Stimulated activated naive B cell treated with anti-CD40 and anti-IgM and Interleukin-4, amounts not matched to agents 10 μg/mL and 1 μg/mL and 100 μg/mL, for 72 hours (primary cell): ENCODE data around the gene TBATA.

Experiments
- ATAC-seq, 2 donors: fragments of 150-1000 bp; cut with Tn5 transposase; replicated peaks; 2 replicates each; pipeline ENCODE4 v1.10.0; 2021; ENCODE audit warnings: moderate library complexity in 1 of 2
- DNase-seq: peaks from one replicate; pipeline ENCODE4 v3.0.0; 2021
- H3K27ac Mint-ChIP-seq: one replicate; pipeline ENCODE4 v1.8.0; 2022; ENCODE audit warnings: mild to moderate bottlenecking, mixed read lengths
- H3K27me3 Mint-ChIP-seq, 2 donors: one replicate each; pipeline ENCODE4 v1.8.0; 2022; ENCODE audit warnings: mixed read lengths in 2 of 2
- H3K36me3 Mint-ChIP-seq, 2 donors: one replicate each; pipeline ENCODE4 v1.8.0; 2022; ENCODE audit warnings: mixed read lengths in 2 of 2, mild to moderate bottlenecking in 1 of 2
- H3K4me1 Mint-ChIP-seq, 2 donors: one replicate each; pipeline ENCODE4 v1.8.0; 2022; ENCODE audit warnings: mixed read lengths in 2 of 2, mild to moderate bottlenecking in 1 of 2
- H3K4me3 Mint-ChIP-seq, 2 donors: one replicate each; pipeline ENCODE4 v1.8.0; 2022; ENCODE audit warnings: mild to moderate bottlenecking in 2 of 2, mixed read lengths in 2 of 2, moderate library complexity in 1 of 2
- H3K9me3 Mint-ChIP-seq, 2 donors: one replicate each; pipeline ENCODE4 v1.8.0; 2022; ENCODE audit warnings: mixed read lengths in 2 of 2, mild to moderate bottlenecking in 1 of 2

The TBATA gene

GRCh38 chr10:70753841-70754621 lies 31.1 kb downstream of the TBATA start:
- no peaks in the 10 kb centered on the region for H3K9me3 Mint-ChIP-seq
- DNase-seq (no peak), ATAC-seq (no peak)
- peaks cover 0 to 3% of the 10 kb centered on the region in 2 donors for H3K4me1 Mint-ChIP-seq
- no peaks in the 10 kb centered on the region for H3K36me3 Mint-ChIP-seq
- H3K4me3 Mint-ChIP-seq, result no peak overlapping the region
- H3K27me3 Mint-ChIP-seq, result no peaks in the 10 kb centered on the region
- H3K27ac Mint-ChIP-seq, result no peak overlapping the region

DNA sequence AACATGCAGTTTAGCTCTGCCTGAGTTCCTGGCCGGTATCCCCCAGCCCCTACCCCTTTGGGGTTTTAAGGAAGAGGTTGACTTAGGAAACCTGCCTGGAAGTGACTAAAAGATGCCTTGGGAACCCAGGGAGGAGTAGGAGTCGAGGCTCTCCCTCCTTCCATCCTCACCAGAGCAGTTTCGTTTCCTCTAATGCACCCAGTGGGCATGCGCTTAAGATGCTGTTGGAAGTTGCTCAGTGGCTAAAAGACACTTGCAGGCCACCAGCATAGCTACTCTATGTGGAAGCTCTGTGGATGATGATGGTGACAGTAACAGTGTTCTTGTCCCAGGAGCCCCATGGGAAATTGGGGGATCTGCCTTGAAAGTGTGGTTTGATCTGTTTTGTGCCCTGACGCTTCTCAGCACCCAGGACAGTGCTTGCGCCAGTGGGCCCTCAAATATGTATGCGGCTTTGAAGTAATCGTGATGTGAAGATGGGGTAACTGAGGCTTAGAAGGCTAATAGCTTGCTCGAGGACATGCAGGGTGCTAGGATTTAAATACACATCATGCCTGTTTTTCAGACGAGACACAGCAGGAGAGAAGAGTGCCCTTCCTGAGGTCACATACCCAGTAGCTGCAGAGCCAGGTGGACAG lies 32.0 kb downstream of the TBATA start:
- Mint-ChIP-seq H3K9me3 (no peaks in the 10 kb centered on the region), H3K27ac (no peak overlapping the region), H3K27me3 (no peaks in the 10 kb centered on the region), H3K4me1 (no peaks in the 10 kb centered on the region), H3K36me3 (no peaks in the 10 kb centered on the region), H3K4me3 (no peak overlapping the region)
- DNase-seq (no peak), ATAC-seq (no peak)

GRCh38 chr10:70752571-70752970 lies 32.6 kb downstream of the TBATA start:
- Mint-ChIP-seq H3K27ac (no peak overlapping the region), H3K4me1 (no peaks in the 10 kb centered on the region), H3K9me3 (no peaks in the 10 kb centered on the region), H3K36me3 (no peaks in the 10 kb centered on the region), H3K4me3 (no peak overlapping the region), H3K27me3 (no peaks in the 10 kb centered on the region)
- ATAC-seq, result no peak
- no peak for DNase-seq

GRCh38 chr10:70751991-70752390 lies 33.2 kb downstream of the TBATA start:
- no peak for DNase-seq
- Mint-ChIP-seq H3K36me3 (no peaks in the 10 kb centered on the region), H3K4me1 (no peaks in the 10 kb centered on the region), H3K9me3 (no peaks in the 10 kb centered on the region), H3K27ac (no peak overlapping the region), H3K4me3 (no peak overlapping the region), H3K27me3 (no peaks in the 10 kb centered on the region)
- ATAC-seq, result no peak

DNA sequence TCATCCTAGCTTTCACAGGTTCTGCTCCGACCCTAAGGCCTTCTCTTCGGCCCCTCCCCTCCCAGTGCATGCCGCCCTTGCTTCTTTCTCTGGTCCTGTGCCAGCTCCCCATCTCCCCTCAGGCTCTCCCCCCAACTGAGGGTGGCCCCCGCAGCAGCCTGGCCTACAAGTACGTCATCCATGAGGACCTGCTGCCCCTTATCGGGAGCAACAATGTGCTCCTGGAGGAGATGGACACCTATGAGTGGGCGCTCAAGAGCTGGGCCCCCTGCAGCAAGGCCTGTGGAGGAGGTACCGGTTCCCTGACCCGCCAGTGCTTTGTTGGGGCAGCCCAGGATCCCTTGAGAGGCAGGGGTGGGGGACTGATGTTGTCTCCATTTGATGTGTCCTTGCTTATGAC lies 33.8 kb downstream of the TBATA start:
- no peaks in the 10 kb centered on the region for H3K4me1 Mint-ChIP-seq
- no peak overlapping the region for H3K4me3 Mint-ChIP-seq
- DNase-seq (no peak), ATAC-seq (no peak)
- no peaks in the 10 kb centered on the region for H3K27me3 Mint-ChIP-seq
- no peak overlapping the region for H3K27ac Mint-ChIP-seq
- H3K9me3 Mint-ChIP-seq, result no peaks in the 10 kb centered on the region
- no peaks in the 10 kb centered on the region for H3K36me3 Mint-ChIP-seq

DNA sequence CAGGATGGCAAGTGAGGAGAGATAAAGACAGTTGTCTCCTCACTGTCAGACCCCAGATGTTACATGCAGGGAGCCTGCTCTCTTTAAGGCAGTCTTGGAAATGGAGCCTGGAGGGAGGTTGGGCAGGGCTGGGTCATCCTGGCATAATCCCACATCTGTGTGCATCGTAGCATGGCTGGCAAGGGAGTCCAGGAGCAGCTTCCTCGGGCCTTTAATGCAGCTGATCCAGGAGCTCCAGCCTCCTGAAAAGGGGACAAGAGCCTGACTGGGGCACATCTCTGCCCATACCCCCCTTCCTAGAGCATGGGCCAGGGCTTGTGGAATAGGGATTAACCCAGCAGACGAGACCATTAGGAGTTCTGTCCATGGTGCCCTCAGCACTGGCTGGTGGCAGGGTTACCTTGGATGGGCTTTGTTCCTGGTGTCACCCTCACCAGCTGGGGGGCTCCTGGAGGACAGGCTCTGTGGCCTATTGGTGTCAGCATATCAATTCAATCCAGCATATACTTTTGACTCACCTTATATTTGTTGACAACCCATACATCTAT lies 34.9 kb downstream of the TBATA start:
- no peak for DNase-seq
- H3K27ac Mint-ChIP-seq, result no peak overlapping the region
- H3K4me3 Mint-ChIP-seq, result no peak overlapping the region
- no peaks in the 10 kb centered on the region for H3K36me3 Mint-ChIP-seq
- H3K9me3 Mint-ChIP-seq, result no peaks in the 10 kb centered on the region
- H3K4me1 Mint-ChIP-seq, result no peaks in the 10 kb centered on the region
- no peak for ATAC-seq
- no peaks in the 10 kb centered on the region for H3K27me3 Mint-ChIP-seq

- Mint-ChIP-seq H3K36me3 (no peaks in the 10 kb centered on the region), H3K4me3 (no peak overlapping the region)
These were observed 35.4 kb downstream of the TBATA start for GRCh38 chr10:70749756-70750155.

DNA sequence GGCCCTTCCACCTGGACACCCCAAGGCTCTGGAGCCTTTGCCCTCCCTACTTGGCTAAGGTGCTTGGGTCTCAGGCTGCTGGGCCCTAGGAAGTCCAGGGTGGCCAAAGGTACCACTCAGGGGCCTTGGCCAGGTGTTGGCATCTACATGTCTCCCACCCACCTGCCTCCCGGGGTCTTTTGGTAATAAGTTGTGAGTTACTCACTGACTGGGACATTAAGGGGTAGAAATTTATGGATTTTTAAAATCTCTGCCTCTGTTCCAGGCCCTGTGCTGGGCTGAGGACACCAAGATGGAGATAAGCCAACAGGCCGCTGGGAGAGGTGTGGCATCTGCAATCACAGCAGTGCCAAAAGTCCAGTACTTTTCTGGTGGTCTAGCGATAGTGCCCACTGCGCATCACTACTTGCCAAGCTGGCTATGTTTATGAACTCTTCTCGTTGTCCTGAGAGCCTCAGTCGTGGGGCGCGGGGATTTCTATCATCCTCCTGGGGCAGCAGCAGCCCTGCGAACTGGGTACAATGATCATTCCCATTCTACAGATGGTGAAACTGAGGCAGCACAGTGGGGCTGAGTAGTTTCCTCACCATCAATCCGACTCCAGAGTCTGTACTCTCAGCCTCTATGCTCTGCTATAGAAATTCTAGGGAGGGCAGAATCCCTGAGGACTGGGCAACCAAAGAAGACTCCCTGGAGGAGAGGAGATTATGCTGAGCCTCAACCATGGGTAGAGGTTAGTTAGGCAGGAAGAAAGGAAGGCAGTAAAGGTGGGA lies 36.2 kb downstream of the TBATA start:
- no peaks in the 10 kb centered on the region for H3K36me3 Mint-ChIP-seq
- ATAC-seq (no peak), DNase-seq (no peak)
- H3K4me3 Mint-ChIP-seq, result no peak overlapping the region
- no peaks in the 10 kb centered on the region for H3K9me3 Mint-ChIP-seq
- no peaks in the 10 kb centered on the region for H3K27me3 Mint-ChIP-seq
- H3K27ac Mint-ChIP-seq, result no peak overlapping the region
- H3K4me1 Mint-ChIP-seq, result peaks cover 0 to 2% of the 10 kb centered on the region in 2 donors

More at GRCh38 chr10:70749756-70750155, 35.4 kb downstream of the TBATA start:
- no peaks in the 10 kb centered on the region for H3K9me3 Mint-ChIP-seq
- ATAC-seq (no peak), DNase-seq (no peak)
- no peak overlapping the region for H3K27ac Mint-ChIP-seq
- H3K4me1 Mint-ChIP-seq, result no peaks in the 10 kb centered on the region
- no peaks in the 10 kb centered on the region for H3K27me3 Mint-ChIP-seq

GRCh38 chr10:70748305-70748704 lies 36.9 kb downstream of the TBATA start:
- Mint-ChIP-seq H3K4me1 (peaks cover 0 to 2% of the 10 kb centered on the region in 2 donors), H3K27me3 (no peaks in the 10 kb centered on the region), H3K27ac (no peak overlapping the region), H3K4me3 (no peak overlapping the region), H3K36me3 (no peaks in the 10 kb centered on the region), H3K9me3 (no peaks in the 10 kb centered on the region)
- no peak for ATAC-seq
- DNase-seq, result no peak

DNA sequence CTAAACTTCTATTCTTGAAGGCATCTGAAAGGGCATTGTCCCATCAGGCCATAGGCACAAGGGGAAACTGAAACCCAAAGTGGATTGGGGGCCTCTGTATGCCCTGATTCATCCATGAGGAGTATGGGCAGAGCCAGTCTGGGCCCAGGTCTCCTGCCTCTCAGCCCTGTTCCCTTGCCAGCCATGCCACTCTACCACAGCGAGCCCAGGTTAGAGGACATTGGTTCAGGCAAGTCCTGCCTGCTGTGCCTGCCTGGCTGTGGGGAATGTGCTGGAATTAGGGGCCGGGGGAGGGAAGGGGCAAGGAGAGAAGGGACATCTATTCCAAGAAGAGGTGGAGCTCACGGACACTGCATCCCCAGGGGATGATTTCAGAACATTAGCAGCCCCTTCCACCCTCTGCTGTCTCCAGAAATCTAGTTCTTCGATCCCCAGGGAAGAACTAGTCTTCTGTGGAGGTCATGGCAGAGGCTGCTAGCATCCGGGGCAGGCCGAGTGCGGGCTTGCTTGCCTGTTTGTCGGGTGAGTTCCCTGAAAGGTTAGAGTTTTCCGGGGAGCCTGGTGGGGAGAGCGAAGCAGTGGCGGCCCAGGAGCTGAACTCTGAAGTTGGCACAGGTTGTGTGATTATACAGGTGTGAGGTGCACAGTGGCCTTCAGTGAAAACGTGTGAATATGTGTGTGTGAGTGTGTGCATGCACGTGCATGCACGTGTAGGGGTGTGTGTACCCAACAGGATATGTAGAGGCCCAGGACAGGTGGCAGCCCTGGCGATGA lies 37.8 kb downstream of the TBATA start:
- H3K4me3 Mint-ChIP-seq, result no peak overlapping the region
- no peaks in the 10 kb centered on the region for H3K9me3 Mint-ChIP-seq
- peaks cover 0 to 5% of the 10 kb centered on the region in 2 donors for H3K4me1 Mint-ChIP-seq
- DNase-seq, result no peak
- no peaks in the 10 kb centered on the region for H3K36me3 Mint-ChIP-seq
- no peak for ATAC-seq
- no peaks in the 10 kb centered on the region for H3K27me3 Mint-ChIP-seq
- H3K27ac Mint-ChIP-seq, result no peak overlapping the region

GRCh38 chr10:70745555-70745954 lies 39.6 kb downstream of the TBATA start:
- Mint-ChIP-seq H3K9me3 (no peaks in the 10 kb centered on the region), H3K36me3 (no peaks in the 10 kb centered on the region), H3K4me1 (peaks cover 0 to 5% of the 10 kb centered on the region in 2 donors), H3K27me3 (no peaks in the 10 kb centered on the region), H3K4me3 (no peak overlapping the region), H3K27ac (no peak overlapping the region)
- no peak for DNase-seq
- no peak for ATAC-seq

- Mint-ChIP-seq H3K27me3 (no peaks in the 10 kb centered on the region), H3K4me3 (no peak overlapping the region), H3K36me3 (no peaks in the 10 kb centered on the region), H3K4me1 (peaks cover 0 to 5% of the 10 kb centered on the region in 2 donors), H3K9me3 (no peaks in the 10 kb centered on the region), H3K27ac (no peak overlapping the region)
- no peak for DNase-seq
- no peak for ATAC-seq
These were observed 40.5 kb downstream of the TBATA start for GRCh38 chr10:70744617-70745143.

DNA sequence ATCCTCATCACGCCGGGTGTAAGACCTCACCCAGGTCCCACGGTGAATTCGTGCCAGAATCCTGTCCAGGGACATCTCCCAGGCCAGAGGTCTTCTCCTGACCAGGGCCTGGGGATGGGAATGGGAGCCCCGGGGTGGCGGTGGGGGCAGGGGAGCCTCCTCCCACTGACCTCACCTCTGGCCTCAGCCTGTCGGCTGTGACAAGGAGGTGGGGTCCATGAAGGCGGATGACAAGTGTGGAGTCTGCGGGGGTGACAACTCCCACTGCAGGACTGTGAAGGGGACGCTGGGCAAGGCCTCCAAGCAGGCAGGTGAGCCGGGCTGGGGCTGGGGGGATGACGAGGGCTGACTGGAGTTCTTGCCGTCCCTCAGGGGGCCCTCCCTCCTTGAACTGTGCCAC lies 41.3 kb downstream of the TBATA start:
- Mint-ChIP-seq H3K27ac (no peak overlapping the region), H3K36me3 (no peaks in the 10 kb centered on the region)
- ATAC-seq, result no peak

DNA sequence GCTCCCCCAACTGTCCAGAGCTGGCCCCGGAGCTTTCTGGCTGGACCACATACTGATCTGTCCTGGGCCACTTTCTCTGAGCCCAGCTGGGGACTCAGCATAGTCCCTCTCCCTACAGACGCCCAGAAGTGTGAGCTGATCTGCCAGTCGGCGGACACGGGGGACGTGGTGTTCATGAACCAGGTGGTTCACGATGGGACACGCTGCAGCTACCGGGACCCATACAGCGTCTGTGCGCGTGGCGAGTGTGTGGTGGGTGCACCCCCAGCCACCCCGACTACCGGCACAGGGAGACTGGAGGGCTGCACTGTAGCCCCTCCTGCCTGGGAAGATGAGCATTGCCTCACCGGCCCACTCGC lies 41.8 kb downstream of the TBATA start:
- Mint-ChIP-seq H3K4me1 (peaks cover 0 to 5% of the 10 kb centered on the region in 2 donors), H3K27ac (no peak overlapping the region), H3K9me3 (no peaks in the 10 kb centered on the region), H3K27me3 (no peaks in the 10 kb centered on the region), H3K36me3 (no peaks in the 10 kb centered on the region), H3K4me3 (no peak overlapping the region)
- DNase-seq (no peak), ATAC-seq (no peak)

More for the DNA sequence above, 41.3 kb downstream of the TBATA start:
- peaks cover 0 to 5% of the 10 kb centered on the region in 2 donors for H3K4me1 Mint-ChIP-seq
- no peak overlapping the region for H3K4me3 Mint-ChIP-seq
- H3K27me3 Mint-ChIP-seq, result no peaks in the 10 kb centered on the region
- DNase-seq, result no peak
- H3K9me3 Mint-ChIP-seq, result no peaks in the 10 kb centered on the region
